Type B pancreatic cell (in vitro differentiated cells): ENCODE results near the gene PREPL. TPM values are rescaled to one million over a fixed set of nuclear protein-coding genes. Genes with fewer than 3 reads are reported as not detected.

Experiments used
- DNase-seq: peaks from one replicate; pipeline ENCODE4 v3.0.0; 2021; ENCODE audit warnings: mixed read lengths; ENCODE audit not compliant: unreplicated experiment; ENCODE audit errors: extremely low spot score
- H3K27ac Mint-ChIP-seq: 2 replicates; pipeline ENCODE4 v1.8.0; 2021; ENCODE audit warnings: mild to moderate bottlenecking, mixed read lengths
- H3K27me3 Mint-ChIP-seq: 2 replicates; pipeline ENCODE4 v1.8.0; 2021; ENCODE audit warnings: mixed read lengths
- H3K36me3 Mint-ChIP-seq: 2 replicates; pipeline ENCODE4 v1.8.0; 2021; ENCODE audit warnings: mixed read lengths
- H3K4me1 Mint-ChIP-seq: one replicate; pipeline ENCODE4 v1.8.0; 2021; ENCODE audit warnings: mixed read lengths; ENCODE audit not compliant: unreplicated experiment
- H3K4me3 Mint-ChIP-seq: 2 replicates; pipeline ENCODE4 v1.8.0; 2021; ENCODE audit warnings: mild to moderate bottlenecking, mixed read lengths
- H3K9me3 Mint-ChIP-seq: 2 replicates; pipeline ENCODE4 v1.8.0; 2021; ENCODE audit warnings: mixed read lengths
- CTCF ChIP-seq: fragments of 200-600 bp; sonication (generic); conservative IDR thresholded peaks from 2 replicates; pipeline ENCODE4 v1.5.0; 2021; ENCODE audit warnings: antibody characterized with exemption, mild to moderate bottlenecking
- total RNA-seq: library from RNA; stranded (reverse); gene quantifications from 2 replicates; pipeline ENCODE4 v1.2.1, GENCODE V29; 2021; ENCODE audit warnings: low replicate concordance

Gene PREPL
- total RNA-seq, 1 donor from 2014 or later: 42.0 TPM

GRCh38 chr2:44354761-44355160 is 6.5 kb downstream of the PREPL start:
- H3K27ac Mint-ChIP-seq: no peak overlapping the region
- no peak for DNase-seq
- H3K27me3 Mint-ChIP-seq: no peaks in the 10 kb centered on the region
- peaks cover 13% of the 10 kb centered on the region for H3K4me1 Mint-ChIP-seq
- H3K36me3 Mint-ChIP-seq: peaks cover 11% of the 10 kb centered on the region
- no peak for TF ChIP-seq CTCF
- no peaks in the 10 kb centered on the region for H3K9me3 Mint-ChIP-seq
- H3K4me3 Mint-ChIP-seq: no peak overlapping the region

GRCh38 chr2:44352510-44352909 is 8.8 kb downstream of the PREPL start:
- TF ChIP-seq CTCF: no peak
- Mint-ChIP-seq H3K9me3 (no peaks in the 10 kb centered on the region), H3K4me1 (peaks cover 10% of the 10 kb centered on the region), H3K36me3 (peaks cover 15% of the 10 kb centered on the region), H3K27ac (no peak overlapping the region), H3K27me3 (no peaks in the 10 kb centered on the region), H3K4me3 (no peak overlapping the region)
- no peak for DNase-seq

GRCh38 chr2:44351676-44352075 is 9.6 kb downstream of the PREPL start:
- no peak for TF ChIP-seq CTCF
- H3K27me3 Mint-ChIP-seq: no peaks in the 10 kb centered on the region
- no peak for DNase-seq
- H3K9me3 Mint-ChIP-seq: no peaks in the 10 kb centered on the region
- H3K4me3 Mint-ChIP-seq: no peak overlapping the region
- no peak overlapping the region for H3K27ac Mint-ChIP-seq
- peaks cover 15% of the 10 kb centered on the region for H3K36me3 Mint-ChIP-seq
- peaks cover 10% of the 10 kb centered on the region for H3K4me1 Mint-ChIP-seq

- Mint-ChIP-seq H3K36me3 (peaks cover 15% of the 10 kb centered on the region), H3K27ac (no peak overlapping the region), H3K4me3 (no peak overlapping the region), H3K4me1 (peaks cover 10% of the 10 kb centered on the region), H3K27me3 (no peaks in the 10 kb centered on the region), H3K9me3 (no peaks in the 10 kb centered on the region)
- no peak for TF ChIP-seq CTCF
- no peak for DNase-seq
These were observed 10.2 kb downstream of the PREPL start for GRCh38 chr2:44351088-44351487.

GRCh38 chr2:44349506-44349905 is 11.8 kb downstream of the PREPL start:
- no peak overlapping the region for H3K4me3 Mint-ChIP-seq
- H3K36me3 Mint-ChIP-seq: peaks cover 15% of the 10 kb centered on the region
- TF ChIP-seq CTCF: no peak
- no peaks in the 10 kb centered on the region for H3K27me3 Mint-ChIP-seq
- H3K9me3 Mint-ChIP-seq: no peaks in the 10 kb centered on the region
- no peak overlapping the region for H3K27ac Mint-ChIP-seq
- peaks cover 10% of the 10 kb centered on the region for H3K4me1 Mint-ChIP-seq
- no peak for DNase-seq

GRCh38 chr2:44348400-44348799 is 12.9 kb downstream of the PREPL start:
- Mint-ChIP-seq H3K4me3 (no peak overlapping the region), H3K27me3 (no peaks in the 10 kb centered on the region), H3K4me1 (peaks cover 10% of the 10 kb centered on the region), H3K27ac (no peak overlapping the region), H3K36me3 (peaks cover 15% of the 10 kb centered on the region), H3K9me3 (no peaks in the 10 kb centered on the region)
- TF ChIP-seq CTCF: no peak
- DNase-seq: no peak
